ENCODE data around the gene NAP1L4. TPM values are rescaled to one million over a fixed set of nuclear protein-coding genes. Genes with fewer than 3 reads are reported as not detected.

Gene NAP1L4
- polyA plus RNA-seq, 1 of the 3 experiments (the other 2 are of a cell fraction) = 104 TPM

- no peaks in the 10 kb centered on the region for H4K20me1 ChIP-seq (ENCODE audit: insufficient read depth)
- H3K4me2 ChIP-seq = no peak overlapping the region
- H3K4me1 ChIP-seq (ENCODE audit: control insufficient read depth in 1 of 2, insufficient read depth in 2 of 2, low read depth in 1 of 2, low read length in 1 of 2) = peaks cover 8 to 17% of the 10 kb centered on the region in 2 experiments; a peak in 3 of 4 replicates
- H3F3A ChIP-seq (replicated peaks; ENCODE audit: insufficient read depth) = peaks cover 7% of the 10 kb centered on the region
- 76% methylated on average over 9 of the region's 21 CpGs for WGBS (ENCODE audit: low lambda C conversion rate)
- ChIA-PET CTCF (interaction anchor here (0.8 to 7.6 kb wide), 7 partner anchors 8 to 484 kb away, joined by 3 to 66 read pairs (median 3); partner anchors contain the start of gene PHLDA2), POLR2A (interaction anchor here (0.6 kb wide), 1 partner anchor 125 kb away, joined by 3 read pairs; no protein-coding TSS in a partner anchor)
- H3K36me3 ChIP-seq (replicated peaks in 1 of 2; ENCODE audit: control insufficient read depth in 1 of 2, insufficient read depth in 2 of 2, low read length in 1 of 2) = no peaks in the 10 kb centered on the region
- no peak overlapping the region for H3K9ac ChIP-seq
- no peaks in the 10 kb centered on the region for H3K9me2 ChIP-seq
- no peak for DNase-seq
- H3K9me3 ChIP-seq = no peaks in the 10 kb centered on the region
- no peak overlapping the region for H2AFZ ChIP-seq (ENCODE audit: low read depth)
- H3K4me3 ChIP-seq (ENCODE audit: low read depth in 2 of 2, low read length in 1 of 2) = no peak overlapping the region
- TF ChIP-seq TEAD4 (IDR thresholded peaks at IDR 0.05; ENCODE audit: borderline replicate concordance, insufficient read depth) = no peak
- TF ChIP-seq MEF2A (IDR thresholded peaks at IDR 0.05; ENCODE audit: borderline replicate concordance, low read depth) = no peak
- TF ChIP-seq, protein P1, sequence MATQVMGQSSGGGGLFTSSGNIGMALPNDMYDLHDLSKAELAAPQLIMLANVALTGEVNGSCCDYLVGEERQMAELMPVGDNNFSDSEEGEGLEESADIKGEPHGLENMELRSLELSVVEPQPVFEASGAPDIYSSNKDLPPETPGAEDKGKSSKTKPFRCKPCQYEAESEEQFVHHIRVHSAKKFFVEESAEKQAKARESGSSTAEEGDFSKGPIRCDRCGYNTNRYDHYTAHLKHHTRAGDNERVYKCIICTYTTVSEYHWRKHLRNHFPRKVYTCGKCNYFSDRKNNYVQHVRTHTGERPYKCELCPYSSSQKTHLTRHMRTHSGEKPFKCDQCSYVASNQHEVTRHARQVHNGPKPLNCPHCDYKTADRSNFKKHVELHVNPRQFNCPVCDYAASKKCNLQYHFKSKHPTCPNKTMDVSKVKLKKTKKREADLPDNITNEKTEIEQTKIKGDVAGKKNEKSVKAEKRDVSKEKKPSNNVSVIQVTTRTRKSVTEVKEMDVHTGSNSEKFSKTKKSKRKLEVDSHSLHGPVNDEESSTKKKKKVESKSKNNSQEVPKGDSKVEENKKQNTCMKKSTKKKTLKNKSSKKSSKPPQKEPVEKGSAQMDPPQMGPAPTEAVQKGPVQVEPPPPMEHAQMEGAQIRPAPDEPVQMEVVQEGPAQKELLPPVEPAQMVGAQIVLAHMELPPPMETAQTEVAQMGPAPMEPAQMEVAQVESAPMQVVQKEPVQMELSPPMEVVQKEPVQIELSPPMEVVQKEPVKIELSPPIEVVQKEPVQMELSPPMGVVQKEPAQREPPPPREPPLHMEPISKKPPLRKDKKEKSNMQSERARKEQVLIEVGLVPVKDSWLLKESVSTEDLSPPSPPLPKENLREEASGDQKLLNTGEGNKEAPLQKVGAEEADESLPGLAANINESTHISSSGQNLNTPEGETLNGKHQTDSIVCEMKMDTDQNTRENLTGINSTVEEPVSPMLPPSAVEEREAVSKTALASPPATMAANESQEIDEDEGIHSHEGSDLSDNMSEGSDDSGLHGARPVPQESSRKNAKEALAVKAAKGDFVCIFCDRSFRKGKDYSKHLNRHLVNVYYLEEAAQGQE (IDR thresholded peaks at IDR 0.05; ENCODE audit: low read depth, low read length) = no peak
- TF ChIP-seq PBX3 (IDR thresholded peaks at IDR 0.05) = no peak
- TF ChIP-seq FOXM1 (IDR thresholded peaks at IDR 0.05; ENCODE audit: low read depth) = no peak
- TF ChIP-seq, protein P2, sequence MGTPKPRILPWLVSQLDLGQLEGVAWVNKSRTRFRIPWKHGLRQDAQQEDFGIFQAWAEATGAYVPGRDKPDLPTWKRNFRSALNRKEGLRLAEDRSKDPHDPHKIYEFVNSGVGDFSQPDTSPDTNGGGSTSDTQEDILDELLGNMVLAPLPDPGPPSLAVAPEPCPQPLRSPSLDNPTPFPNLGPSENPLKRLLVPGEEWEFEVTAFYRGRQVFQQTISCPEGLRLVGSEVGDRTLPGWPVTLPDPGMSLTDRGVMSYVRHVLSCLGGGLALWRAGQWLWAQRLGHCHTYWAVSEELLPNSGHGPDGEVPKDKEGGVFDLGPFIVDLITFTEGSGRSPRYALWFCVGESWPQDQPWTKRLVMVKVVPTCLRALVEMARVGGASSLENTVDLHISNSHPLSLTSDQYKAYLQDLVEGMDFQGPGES (IDR thresholded peaks at IDR 0.05; ENCODE audit: low read depth, low read length) = no peak
- TF ChIP-seq EP300 (IDR thresholded peaks at IDR 0.05; ENCODE audit: borderline replicate concordance in 1 of 2, low read depth in 1 of 2, low read length in 1 of 2) = no peak
- TF ChIP-seq FOSL2 (IDR thresholded peaks at IDR 0.05; ENCODE audit: borderline replicate concordance, low read depth) = no peak
- TF ChIP-seq SMC3 (IDR thresholded peaks at IDR 0.05; ENCODE audit: low read depth, low read length) = no peak
- TF ChIP-seq MXI1 (IDR thresholded peaks at IDR 0.05; ENCODE audit: low read depth, low read length) = no peak
- TF ChIP-seq EZH2phosphoT487 (IDR thresholded peaks at IDR 0.05; ENCODE audit: borderline replicate concordance, low read depth) = no peak
- TF ChIP-seq MAX (IDR thresholded peaks at IDR 0.05; ENCODE audit: low read depth) = no peak
- no peak for TF ChIP-seq TCF12 (IDR thresholded peaks at IDR 0.05)
- no peak for TF ChIP-seq CHD2 (IDR thresholded peaks at IDR 0.05; ENCODE audit: low read length, partially characterized antibody)
- TF ChIP-seq SIN3A (IDR thresholded peaks at IDR 0.05; ENCODE audit: borderline replicate concordance, low read depth, low read length) = no peak
- H3K79me2 ChIP-seq (ENCODE audit: insufficient read depth) = no peaks in the 10 kb centered on the region
- no peaks in the 10 kb centered on the region for H3K27me3 ChIP-seq (ENCODE audit: insufficient read depth)
- no peak overlapping the region for H3K27ac ChIP-seq (ENCODE audit: low read depth in 2 of 2, low read length in 1 of 2)
Measured at GRCh38 chr11:2904153-2905052, 87.7 kb downstream of the NAP1L4 start.

Data from SK-N-SH (cell line).